ENCODE measurements around the gene SELE.

GRCh38 chr1:169776440-169776839, 42.6 kb upstream of the SELE start:
- no peak for TF ChIP-seq CTCF (conservative IDR thresholded peaks at IDR 0.05 in 1 of 2, IDR thresholded peaks at IDR 0.05 in 1 of 2; ENCODE audit: low read depth in 1 of 2, low read length in 2 of 2)
- TF ChIP-seq EZH2 (IDR thresholded peaks at IDR 0.05; ENCODE audit: low read length, missing control alignments): no peak
